ENCODE data around the gene SLC4A4.

The SLC4A4 gene

DNA sequence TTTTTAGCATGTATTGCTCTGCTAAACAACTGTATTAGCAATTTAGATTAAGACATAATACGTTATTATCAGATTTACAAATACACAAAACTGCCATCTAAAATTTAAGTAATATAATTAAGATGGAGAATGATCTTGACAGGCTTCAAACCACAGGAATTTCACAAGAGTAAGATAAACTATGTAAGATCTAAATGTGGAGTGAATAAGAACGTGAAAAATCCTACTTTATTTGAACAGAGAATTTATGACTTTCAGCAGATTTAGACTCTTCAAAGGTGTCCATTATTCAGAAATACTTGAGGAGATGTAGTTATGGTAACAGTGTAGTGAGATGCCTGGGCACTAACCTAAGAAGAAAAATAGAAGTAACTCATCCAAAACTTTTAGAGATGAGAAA is 73.2 kb downstream of the SLC4A4 start:
- no peak for DNase-seq
- Histone ChIP-seq H3K4me1 (no peaks in the 10 kb centered on the region), H3K27me3 (no peaks in the 10 kb centered on the region), H3K9me3 (peaks cover 0 to 11% (median 0%) of the 10 kb centered on the region in 3 donors), H3K27ac (no peak overlapping the region), H3K36me3 (no peaks in the 10 kb centered on the region), H3K4me3 (no peak overlapping the region)
- intact Hi-C loops (cut with DNase I; ENCODE audit: low total_unique reads) = no loop called here
- TF ChIP-seq, protein P1, sequence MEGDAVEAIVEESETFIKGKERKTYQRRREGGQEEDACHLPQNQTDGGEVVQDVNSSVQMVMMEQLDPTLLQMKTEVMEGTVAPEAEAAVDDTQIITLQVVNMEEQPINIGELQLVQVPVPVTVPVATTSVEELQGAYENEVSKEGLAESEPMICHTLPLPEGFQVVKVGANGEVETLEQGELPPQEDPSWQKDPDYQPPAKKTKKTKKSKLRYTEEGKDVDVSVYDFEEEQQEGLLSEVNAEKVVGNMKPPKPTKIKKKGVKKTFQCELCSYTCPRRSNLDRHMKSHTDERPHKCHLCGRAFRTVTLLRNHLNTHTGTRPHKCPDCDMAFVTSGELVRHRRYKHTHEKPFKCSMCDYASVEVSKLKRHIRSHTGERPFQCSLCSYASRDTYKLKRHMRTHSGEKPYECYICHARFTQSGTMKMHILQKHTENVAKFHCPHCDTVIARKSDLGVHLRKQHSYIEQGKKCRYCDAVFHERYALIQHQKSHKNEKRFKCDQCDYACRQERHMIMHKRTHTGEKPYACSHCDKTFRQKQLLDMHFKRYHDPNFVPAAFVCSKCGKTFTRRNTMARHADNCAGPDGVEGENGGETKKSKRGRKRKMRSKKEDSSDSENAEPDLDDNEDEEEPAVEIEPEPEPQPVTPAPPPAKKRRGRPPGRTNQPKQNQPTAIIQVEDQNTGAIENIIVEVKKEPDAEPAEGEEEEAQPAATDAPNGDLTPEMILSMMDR (IDR thresholded peaks at IDR 0.05) = no peak

DNA sequence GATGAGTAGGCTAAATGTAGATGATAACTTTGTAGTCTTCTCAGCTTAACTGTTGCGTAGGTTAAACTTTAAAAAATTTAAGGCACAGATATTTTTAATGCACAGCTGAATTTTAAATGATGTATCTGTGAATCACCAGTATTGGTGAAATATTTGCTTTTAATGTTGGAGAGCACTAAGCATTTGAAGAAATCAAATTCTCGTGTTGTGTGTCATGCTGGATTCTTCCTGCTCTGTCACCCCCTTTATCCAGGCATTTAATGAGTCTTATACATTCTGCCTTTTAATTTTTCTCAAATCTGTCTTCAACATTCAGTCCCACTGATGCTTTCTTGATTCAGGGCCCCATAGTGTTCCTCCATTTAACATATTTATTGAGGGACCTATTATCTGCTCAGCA is 76.7 kb downstream of the SLC4A4 start:
- Histone ChIP-seq H3K27ac (no peak overlapping the region), H3K27me3 (no peaks in the 10 kb centered on the region), H3K36me3 (no peaks in the 10 kb centered on the region), H3K4me3 (no peak overlapping the region), H3K4me1 (no peaks in the 10 kb centered on the region), H3K9me3 (no peaks in the 10 kb centered on the region)
- no peak for DNase-seq
- TF ChIP-seq, protein P1 (IDR thresholded peaks at IDR 0.05) = no peak
- intact Hi-C loops (cut with DNase I; ENCODE audit: low total_unique reads) = no loop called here

DNA sequence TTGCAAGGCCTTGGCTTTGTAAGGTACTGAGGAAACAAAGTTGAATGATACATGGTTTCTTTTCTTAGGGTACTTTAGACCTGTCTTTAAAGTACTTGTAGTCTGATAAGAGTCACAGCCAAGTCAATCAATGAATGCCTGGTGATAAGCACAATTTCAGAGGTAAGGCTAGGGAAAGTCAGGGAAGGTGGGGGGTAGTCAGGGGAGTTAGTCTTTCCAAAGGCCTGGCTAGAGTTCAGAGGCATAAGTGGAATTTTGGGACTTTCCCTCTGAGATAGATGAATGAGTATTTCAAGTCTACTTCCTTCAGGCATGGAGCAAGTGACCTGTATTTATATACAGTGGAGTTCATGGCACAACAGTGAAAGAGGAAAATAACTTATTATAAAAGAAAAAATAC is 78.3 kb downstream of the SLC4A4 start:
- Histone ChIP-seq H3K9me3 (no peaks in the 10 kb centered on the region), H3K4me1 (no peaks in the 10 kb centered on the region), H3K36me3 (no peaks in the 10 kb centered on the region), H3K4me3 (no peak overlapping the region), H3K27ac (no peak overlapping the region), H3K27me3 (no peaks in the 10 kb centered on the region)
- intact Hi-C loops (cut with DNase I; ENCODE audit: low total_unique reads) = no loop called here
- no peak for DNase-seq
- TF ChIP-seq, protein P1 (IDR thresholded peaks at IDR 0.05) = no peak

DNA sequence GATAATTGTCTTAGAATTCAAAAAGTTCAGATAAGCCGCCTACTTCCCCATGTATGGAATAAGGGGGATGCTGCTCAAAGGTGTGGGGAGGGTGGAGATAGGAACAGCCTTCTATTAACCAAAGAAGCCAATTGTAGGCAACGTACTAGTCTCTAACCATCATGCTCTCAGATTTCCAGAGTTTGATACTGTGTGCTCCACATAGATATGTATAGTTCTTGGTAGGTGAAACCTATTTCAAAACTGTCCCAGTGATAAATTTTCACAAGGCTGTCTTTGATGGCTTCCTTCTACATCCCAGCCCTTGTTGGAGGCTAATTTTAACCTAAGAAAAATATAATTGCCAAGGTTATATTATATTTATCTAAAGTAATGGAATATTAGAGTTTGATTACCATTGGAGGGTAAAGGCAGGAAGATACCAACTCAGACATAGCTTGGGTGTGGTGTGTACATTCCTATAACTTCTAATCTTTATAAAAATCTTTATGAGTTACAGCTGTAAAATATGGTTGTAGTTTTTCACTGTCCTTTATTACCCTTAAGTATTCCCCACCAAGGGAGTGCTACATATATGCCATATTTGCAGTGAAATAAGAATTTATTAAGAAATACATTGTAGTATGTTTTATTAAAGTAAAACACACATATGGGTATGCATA is 87.7 kb downstream of the SLC4A4 start:
- H3K9me3 ChIP-seq = no peaks in the 10 kb centered on the region
- TF ChIP-seq, protein P1 (IDR thresholded peaks at IDR 0.05) = no peak
- H3K27ac ChIP-seq = no peak overlapping the region
- H3K4me3 ChIP-seq = no peak overlapping the region
- no peaks in the 10 kb centered on the region for H3K27me3 ChIP-seq
- intact Hi-C loops (cut with DNase I; ENCODE audit: low total_unique reads) = no loop called here
- DNase-seq = no peak
- no peaks in the 10 kb centered on the region for H3K4me1 ChIP-seq
- H3K36me3 ChIP-seq = no peaks in the 10 kb centered on the region

DNA sequence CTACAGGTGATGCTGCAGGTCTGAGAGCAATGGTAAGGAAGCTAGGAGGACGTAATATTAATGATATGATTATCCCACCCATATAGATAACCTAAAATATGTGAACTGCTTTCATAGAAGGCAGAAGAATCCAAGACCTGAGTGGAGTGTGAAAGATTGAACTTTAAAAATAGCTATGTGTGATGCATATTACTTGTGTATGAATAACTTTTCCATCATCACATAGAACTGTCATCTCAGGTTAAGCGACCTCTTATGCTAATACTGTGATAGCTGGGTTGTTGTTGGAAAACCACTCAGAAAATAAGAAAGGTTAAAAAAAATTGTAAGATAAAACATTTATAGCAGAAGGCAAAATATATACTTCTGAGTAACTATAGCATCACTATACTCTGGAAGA is 90.3 kb downstream of the SLC4A4 start:
- Histone ChIP-seq H3K36me3 (no peaks in the 10 kb centered on the region), H3K4me3 (no peak overlapping the region), H3K27me3 (no peaks in the 10 kb centered on the region), H3K27ac (no peak overlapping the region), H3K9me3 (no peaks in the 10 kb centered on the region), H3K4me1 (no peaks in the 10 kb centered on the region)
- no peak for DNase-seq
- intact Hi-C loops (cut with DNase I; ENCODE audit: low total_unique reads) = no loop called here
- TF ChIP-seq, protein P1 (IDR thresholded peaks at IDR 0.05) = no peak

DNA sequence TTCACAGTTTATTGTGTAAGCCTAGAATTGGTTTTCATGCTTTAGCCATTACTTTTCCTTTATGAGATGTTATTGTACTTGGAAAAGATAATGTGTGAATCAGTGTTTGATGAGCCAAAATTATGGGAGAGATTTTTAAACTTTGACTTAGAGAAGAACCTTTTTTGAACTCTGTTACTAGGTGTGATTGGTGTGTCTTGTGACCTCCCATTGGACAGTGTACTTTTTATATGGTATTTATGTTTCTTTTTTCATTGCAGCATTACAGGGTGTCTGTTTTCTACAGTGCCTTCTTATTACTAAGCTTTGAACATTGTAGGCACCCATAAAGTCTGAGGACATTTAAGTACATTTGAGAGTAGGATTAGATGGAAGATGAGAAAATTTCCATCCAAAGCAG is 91.1 kb downstream of the SLC4A4 start:
- TF ChIP-seq, protein P1 (IDR thresholded peaks at IDR 0.05) = no peak
- H3K27ac ChIP-seq = no peak overlapping the region
- no peak overlapping the region for H3K4me3 ChIP-seq
- no peaks in the 10 kb centered on the region for H3K4me1 ChIP-seq
- intact Hi-C loops (cut with DNase I; ENCODE audit: low total_unique reads) = no loop called here
- no peak for DNase-seq
- no peaks in the 10 kb centered on the region for H3K27me3 ChIP-seq
- no peaks in the 10 kb centered on the region for H3K36me3 ChIP-seq
- H3K9me3 ChIP-seq = no peaks in the 10 kb centered on the region

Measured in tibial artery (tissue), 4 donors.